ENCODE data around the gene ACKR1.

Gene ACKR1

DNA sequence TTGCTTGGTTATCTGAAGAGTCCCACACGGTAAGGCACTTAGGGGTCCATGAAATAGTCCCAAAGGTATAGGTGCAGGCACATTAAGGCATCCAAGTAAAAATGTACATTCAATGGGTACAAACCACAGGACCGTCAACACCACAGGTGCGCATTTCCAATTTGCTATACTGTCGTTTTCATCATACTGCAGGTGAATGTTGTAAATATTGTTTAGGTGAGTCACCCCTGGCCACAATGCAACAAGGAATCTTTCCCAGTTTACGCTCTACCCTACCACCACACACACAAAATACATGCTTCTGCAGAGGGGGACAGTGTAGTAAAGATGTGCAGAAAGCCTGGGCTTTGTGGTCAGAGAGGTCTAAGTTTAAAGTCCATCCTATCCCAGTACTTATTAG is 19.6 kb upstream of the ACKR1 start:
- Histone ChIP-seq H3K4me3 (replicated peaks; ENCODE audit: insufficient read depth, low read length) (no peak overlapping the region), H3K27ac (replicated peaks) (no peak overlapping the region), H3K27me3 (ENCODE audit: insufficient read depth, poor library complexity, severe bottlenecking) (peaks cover 44% of the 10 kb centered on the region)
- no peak for DNase-seq (ENCODE audit: low read depth in 1 of 2, low spot score in 1 of 2)
- TF ChIP-seq, protein P1, sequence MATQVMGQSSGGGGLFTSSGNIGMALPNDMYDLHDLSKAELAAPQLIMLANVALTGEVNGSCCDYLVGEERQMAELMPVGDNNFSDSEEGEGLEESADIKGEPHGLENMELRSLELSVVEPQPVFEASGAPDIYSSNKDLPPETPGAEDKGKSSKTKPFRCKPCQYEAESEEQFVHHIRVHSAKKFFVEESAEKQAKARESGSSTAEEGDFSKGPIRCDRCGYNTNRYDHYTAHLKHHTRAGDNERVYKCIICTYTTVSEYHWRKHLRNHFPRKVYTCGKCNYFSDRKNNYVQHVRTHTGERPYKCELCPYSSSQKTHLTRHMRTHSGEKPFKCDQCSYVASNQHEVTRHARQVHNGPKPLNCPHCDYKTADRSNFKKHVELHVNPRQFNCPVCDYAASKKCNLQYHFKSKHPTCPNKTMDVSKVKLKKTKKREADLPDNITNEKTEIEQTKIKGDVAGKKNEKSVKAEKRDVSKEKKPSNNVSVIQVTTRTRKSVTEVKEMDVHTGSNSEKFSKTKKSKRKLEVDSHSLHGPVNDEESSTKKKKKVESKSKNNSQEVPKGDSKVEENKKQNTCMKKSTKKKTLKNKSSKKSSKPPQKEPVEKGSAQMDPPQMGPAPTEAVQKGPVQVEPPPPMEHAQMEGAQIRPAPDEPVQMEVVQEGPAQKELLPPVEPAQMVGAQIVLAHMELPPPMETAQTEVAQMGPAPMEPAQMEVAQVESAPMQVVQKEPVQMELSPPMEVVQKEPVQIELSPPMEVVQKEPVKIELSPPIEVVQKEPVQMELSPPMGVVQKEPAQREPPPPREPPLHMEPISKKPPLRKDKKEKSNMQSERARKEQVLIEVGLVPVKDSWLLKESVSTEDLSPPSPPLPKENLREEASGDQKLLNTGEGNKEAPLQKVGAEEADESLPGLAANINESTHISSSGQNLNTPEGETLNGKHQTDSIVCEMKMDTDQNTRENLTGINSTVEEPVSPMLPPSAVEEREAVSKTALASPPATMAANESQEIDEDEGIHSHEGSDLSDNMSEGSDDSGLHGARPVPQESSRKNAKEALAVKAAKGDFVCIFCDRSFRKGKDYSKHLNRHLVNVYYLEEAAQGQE (IDR thresholded peaks at IDR 0.05; ENCODE audit: insufficient replicate concordance, low read depth): no peak
- TF ChIP-seq GABPA (IDR thresholded peaks at IDR 0.05; ENCODE audit: low read depth) (no peak), SPI1 (IDR thresholded peaks at IDR 0.05; ENCODE audit: borderline replicate concordance, low read depth) (no peak), POLR2AphosphoS5 (IDR thresholded peaks at IDR 0.05; ENCODE audit: low read depth) (no peak)
- TF ChIP-seq, protein P2, sequence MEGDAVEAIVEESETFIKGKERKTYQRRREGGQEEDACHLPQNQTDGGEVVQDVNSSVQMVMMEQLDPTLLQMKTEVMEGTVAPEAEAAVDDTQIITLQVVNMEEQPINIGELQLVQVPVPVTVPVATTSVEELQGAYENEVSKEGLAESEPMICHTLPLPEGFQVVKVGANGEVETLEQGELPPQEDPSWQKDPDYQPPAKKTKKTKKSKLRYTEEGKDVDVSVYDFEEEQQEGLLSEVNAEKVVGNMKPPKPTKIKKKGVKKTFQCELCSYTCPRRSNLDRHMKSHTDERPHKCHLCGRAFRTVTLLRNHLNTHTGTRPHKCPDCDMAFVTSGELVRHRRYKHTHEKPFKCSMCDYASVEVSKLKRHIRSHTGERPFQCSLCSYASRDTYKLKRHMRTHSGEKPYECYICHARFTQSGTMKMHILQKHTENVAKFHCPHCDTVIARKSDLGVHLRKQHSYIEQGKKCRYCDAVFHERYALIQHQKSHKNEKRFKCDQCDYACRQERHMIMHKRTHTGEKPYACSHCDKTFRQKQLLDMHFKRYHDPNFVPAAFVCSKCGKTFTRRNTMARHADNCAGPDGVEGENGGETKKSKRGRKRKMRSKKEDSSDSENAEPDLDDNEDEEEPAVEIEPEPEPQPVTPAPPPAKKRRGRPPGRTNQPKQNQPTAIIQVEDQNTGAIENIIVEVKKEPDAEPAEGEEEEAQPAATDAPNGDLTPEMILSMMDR (IDR thresholded peaks at IDR 0.05; ENCODE audit: insufficient read depth, low read length): no peak

DNA sequence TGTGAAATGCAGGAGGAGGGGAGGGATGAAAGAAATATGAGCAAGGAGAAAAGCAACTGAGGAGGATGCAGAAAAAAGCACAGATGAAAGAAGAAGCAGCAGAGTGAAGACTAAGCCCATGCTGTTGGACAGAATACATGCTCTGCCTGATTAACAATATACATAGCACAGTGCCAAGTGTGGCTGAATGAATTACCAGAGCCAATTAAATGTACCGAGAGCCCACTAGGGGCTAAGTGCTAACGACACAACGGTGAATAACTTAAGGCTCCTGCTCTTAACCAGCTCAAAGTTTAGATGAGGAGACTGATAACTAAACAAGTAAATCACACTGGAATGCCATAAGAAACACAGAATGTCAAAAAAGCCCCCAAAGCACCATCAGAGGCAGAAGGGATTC is 17.6 kb upstream of the ACKR1 start:
- H3K27me3 ChIP-seq (ENCODE audit: insufficient read depth, poor library complexity, severe bottlenecking): peaks cover 42% of the 10 kb centered on the region
- no peak overlapping the region for H3K4me3 ChIP-seq (replicated peaks; ENCODE audit: insufficient read depth, low read length)
- no peak for DNase-seq (ENCODE audit: low read depth in 1 of 2, low spot score in 1 of 2)
- H3K27ac ChIP-seq (replicated peaks): no peak overlapping the region
- TF ChIP-seq GABPA (IDR thresholded peaks at IDR 0.05; ENCODE audit: low read depth) (no peak), POLR2AphosphoS5 (IDR thresholded peaks at IDR 0.05; ENCODE audit: low read depth) (no peak), SPI1 (IDR thresholded peaks at IDR 0.05; ENCODE audit: borderline replicate concordance, low read depth) (no peak)
- TF ChIP-seq, protein P2 (IDR thresholded peaks at IDR 0.05; ENCODE audit: insufficient read depth, low read length): no peak
- TF ChIP-seq, protein P1 (IDR thresholded peaks at IDR 0.05; ENCODE audit: insufficient replicate concordance, low read depth): no peak

DNA sequence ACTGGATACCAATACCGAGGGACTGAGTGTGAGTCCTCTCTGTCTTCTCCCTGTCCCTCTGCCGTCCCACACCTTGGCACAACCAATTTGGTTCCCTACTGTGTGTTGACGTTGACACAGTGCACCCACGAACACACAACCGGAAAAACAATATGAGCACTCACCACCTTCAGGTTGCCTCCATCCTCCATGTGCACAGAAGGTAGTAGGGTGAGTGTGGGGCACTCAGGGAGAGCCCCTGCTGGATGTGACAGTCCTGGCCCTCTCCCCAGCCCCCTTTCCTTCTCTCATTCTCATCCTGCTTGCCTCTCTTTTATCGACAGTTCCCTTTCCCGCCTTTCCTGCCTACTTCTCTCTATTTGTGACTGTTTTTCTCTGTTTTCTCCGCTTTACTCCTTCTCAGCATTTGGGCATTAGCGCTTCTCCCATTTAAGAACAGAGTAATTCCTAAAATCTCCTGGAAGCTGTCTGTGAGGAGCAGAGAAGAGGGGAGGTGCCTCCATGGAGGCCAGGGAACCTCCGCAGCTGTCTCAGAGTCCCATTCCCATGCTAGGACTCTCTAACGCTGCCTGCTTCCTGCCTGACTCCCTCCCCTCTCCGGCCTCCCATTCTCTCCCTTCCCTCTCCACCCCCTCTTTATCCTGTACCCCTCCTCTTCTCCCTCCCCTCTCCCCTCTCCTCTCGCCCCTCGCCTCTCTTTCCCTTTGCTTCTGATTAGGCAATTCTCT is 16.9 kb upstream of the ACKR1 start:
- no peak for DNase-seq (ENCODE audit: low read depth in 1 of 2, low spot score in 1 of 2)
- Histone ChIP-seq H3K4me3 (replicated peaks; ENCODE audit: insufficient read depth, low read length) (no peak overlapping the region), H3K27me3 (ENCODE audit: insufficient read depth, poor library complexity, severe bottlenecking) (peaks cover 42% of the 10 kb centered on the region), H3K27ac (replicated peaks) (no peak overlapping the region)
- TF ChIP-seq GABPA (IDR thresholded peaks at IDR 0.05; ENCODE audit: low read depth) (no peak), SPI1 (IDR thresholded peaks at IDR 0.05; ENCODE audit: borderline replicate concordance, low read depth) (no peak), POLR2AphosphoS5 (IDR thresholded peaks at IDR 0.05; ENCODE audit: low read depth) (no peak)
- TF ChIP-seq, protein P2 (IDR thresholded peaks at IDR 0.05; ENCODE audit: insufficient read depth, low read length): no peak
- TF ChIP-seq, protein P1 (IDR thresholded peaks at IDR 0.05; ENCODE audit: insufficient replicate concordance, low read depth): no peak
